NCI-H146 treated with DMSO at 0.1 percent for 48 hours (cell line): Measurements from ENCODE around the gene PCDHGA5.
"Not testable (repeated sequence)": the region's sequence is repeated elsewhere in the genome, so short reads cannot be mapped to it uniquely, and the experiment has no call there.

Source experiments
- DNase-seq: peaks from one replicate; lab custom pipeline; 2025; ENCODE audit not compliant: unreplicated experiment; lab: John Stamatoyannopoulos, UW

The PCDHGA5 gene

GRCh38 chr5:141384471-141385267 is 20.7 kb downstream of the PCDHGA5 start:
- no peak for DNase-seq

GRCh38 chr5:141387557-141388311 is 23.8 kb downstream of the PCDHGA5 start, which contains the start of gene PCDHGB4:
Gene PCDHGB4 (plus strand): TSS chr5:141387698. CDS start chr5:141387885, 187 bp downstream.
- DNase-seq = not testable (repeated sequence)

GRCh38 chr5:141388661-141389060 is 24.7 kb downstream of the PCDHGA5 start:
- DNase-seq = no peak

- DNase-seq = no peak
Measured at GRCh38 chr5:141389153-141390042, 25.4 kb downstream of the PCDHGA5 start.

- no peak for DNase-seq
Measured at GRCh38 chr5:141392429-141393198, 28.7 kb downstream of the PCDHGA5 start, which contains the start of gene PCDHGA8. Gene PCDHGA8 (plus strand): TSS chr5:141392633. CDS start chr5:141392814, 181 bp downstream.

- DNase-seq = no peak
Measured at GRCh38 chr5:141393267-141393666, 29.3 kb downstream of the PCDHGA5 start.

GRCh38 chr5:141394401-141395187 is 30.6 kb downstream of the PCDHGA5 start:
- DNase-seq = not testable (repeated sequence)

- not testable (repeated sequence) for DNase-seq
Measured at GRCh38 chr5:141397756-141398551, 34.0 kb downstream of the PCDHGA5 start, which contains the start of gene PCDHGB5. Gene PCDHGB5 (plus strand): TSS chr5:141397947. CDS start chr5:141398128, 181 bp downstream.

GRCh38 chr5:141398608-141399007 is 34.6 kb downstream of the PCDHGA5 start:
- DNase-seq = no peak

GRCh38 chr5:141399555-141400258 is 35.7 kb downstream of the PCDHGA5 start:
- DNase-seq = no peak

- DNase-seq = no peak
Measured at GRCh38 chr5:141402553-141403243, 38.7 kb downstream of the PCDHGA5 start, which contains the start of gene PCDHGA9. Gene PCDHGA9 (plus strand): TSS chr5:141402778. CDS start chr5:141402953, 175 bp downstream.

GRCh38 chr5:141403387-141403786 is 39.4 kb downstream of the PCDHGA5 start:
- DNase-seq = no peak

- not testable (repeated sequence) for DNase-seq
Measured at GRCh38 chr5:141407790-141408505, 44.0 kb downstream of the PCDHGA5 start, which contains the start of gene PCDHGB6. Gene PCDHGB6 (plus strand): TSS chr5:141408021. CDS start chr5:141408203, 182 bp downstream.

GRCh38 chr5:141409598-141410306 is 45.8 kb downstream of the PCDHGA5 start:
- DNase-seq = no peak

GRCh38 chr5:141411575-141411974 is 47.6 kb downstream of the PCDHGA5 start:
- DNase-seq = no peak
